HCT116 (cell line): Measurements from ENCODE around the gene ZNF138. TPM values are rescaled to one million over a fixed set of nuclear protein-coding genes. Genes with fewer than 3 reads are reported as not detected.

ENCODE experiments used
- ATAC-seq: fragments of 200-7000 bp; cut with Tn5 transposase; 2 replicates; pipeline ENCODE4 v1.9.1; 2020; ENCODE audit warnings: mild to moderate bottlenecking, moderate library complexity
- BruUV-seq: library from RNA; stranded (reverse); fragments of 400-500 nt; replicated peaks from 2 replicates; lab custom pipeline; 2021; lab: Mats Ljungman, UMichigan
- CTCF ChIA-PET: fragments of 300-600 bp; sonication (Branson Sonifier 250); formaldehyde crosslinking; loops from one replicate; lab custom pipeline; 2021; ENCODE audit warnings: antibody characterized with exemption; lab: Charles Lee
- POLR2A ChIA-PET: fragments of 300-600, 350-600 bp; sonication (Branson Sonifier 250); formaldehyde crosslinking; loops from one replicate; lab custom pipeline; 2021; ENCODE audit warnings: antibody characterized with exemption; lab: Charles Lee
- RAD21 ChIA-PET, 2 experiments: fragments of 300-600 bp; sonication (Branson Sonifier 250); formaldehyde crosslinking; loops; one replicate each; lab custom pipeline; 2023; ENCODE audit warnings: low total read pairs in 2 of 2; ENCODE audit not compliant: uncharacterized antibody in 2 of 2, unreplicated experiment in 2 of 2, low non-redundant PET in 1 of 2; lab: Charles Lee
- DNase-seq: peaks from one replicate; pipeline ENCODE4 v3.0.0-alpha.2; 2010; ENCODE audit warnings: low read depth, low spot score
- H2AFZ ChIP-seq: fragments of 200-600 bp; shearing (Covaris generic), sonication (generic); 2 replicates; pipeline ENCODE4 v1.6.1; 2017; ENCODE audit warnings: low read depth, mixed run types, mixed read lengths, antibody characterized with exemption, low read length; ENCODE audit not compliant: poor library complexity, severe bottlenecking
- H3K27ac ChIP-seq: 2 replicates; pipeline ENCODE4 v1.5.1; 2012; ENCODE audit warnings: low read depth, low read length
- H3K27me3 ChIP-seq: fragments of 200-600 bp; sonication (generic); 2 replicates; pipeline ENCODE4 v1.6.1; 2016; ENCODE audit warnings: mixed run types, low read length, mixed read lengths; ENCODE audit not compliant: insufficient read depth
- H3K36me3 ChIP-seq, 2 experiments: fragments of 200-500 bp in 1 of 2; fragments of 200-600 bp in 1 of 2; sonication (Bioruptor generic) in 1 of 2; sonication (generic) in 1 of 2; 2 replicates each; pipeline versions ENCODE4 v1.5.1 to v1.6.1; 2014 to 2016; ENCODE audit warnings: low read length in 2 of 2, inconsistent platforms in 1 of 2, mixed read lengths in 1 of 2, mixed run types in 1 of 2; ENCODE audit not compliant: insufficient read depth in 2 of 2, control insufficient read depth in 1 of 2
- H3K4me1 ChIP-seq, 2 experiments: fragments of 200-600 bp in 1 of 2; sonication (generic) in 1 of 2; 2 replicates each; pipeline versions ENCODE4 v1.5.1 to v1.6.1; 2012 to 2017; ENCODE audit warnings: low read length in 2 of 2, inconsistent platforms in 1 of 2, mild to moderate bottlenecking in 1 of 2, mixed read lengths in 1 of 2, mixed run types in 1 of 2, moderate library complexity in 1 of 2; ENCODE audit not compliant: insufficient read depth in 2 of 2, control insufficient read depth in 1 of 2
- H3K4me2 ChIP-seq: fragments of 200-600 bp; sonication (generic); 2 replicates; pipeline ENCODE4 v1.6.1; 2017; ENCODE audit warnings: mixed run types, low read length, mixed read lengths
- H3K4me3 ChIP-seq, 2 experiments: fragments of 200-600 bp in 1 of 2; sonication (generic) in 1 of 2; replicated peaks in 1 of 2; 2 replicates each; pipeline ENCODE4 v1.5.1; 2011 to 2016; ENCODE audit warnings: low read length in 2 of 2, control low read depth in 1 of 2, low read depth in 1 of 2, mild to moderate bottlenecking in 1 of 2, mixed read lengths in 1 of 2, mixed run types in 1 of 2
- H3K79me2 ChIP-seq: fragments of 200-600 bp; sonication (generic); 2 replicates; pipeline ENCODE4 v1.6.1; 2017; ENCODE audit warnings: mild to moderate bottlenecking, mixed run types, low read length, moderate library complexity, mixed read lengths; ENCODE audit not compliant: insufficient read depth
- H3K9ac ChIP-seq: fragments of 200-600 bp; sonication (generic); 2 replicates; pipeline ENCODE4 v1.6.1; 2016; ENCODE audit warnings: low read length, mixed read lengths
- H3K9me2 ChIP-seq: fragments of 200-600 bp; sonication (generic), shearing (Covaris generic); 2 replicates; pipeline ENCODE4 v1.6.1; 2017; ENCODE audit warnings: mixed run types, mild to moderate bottlenecking, moderate library complexity; ENCODE audit not compliant: insufficient read depth
- H3K9me3 ChIP-seq, 2 experiments: fragments of 200-500 bp in 1 of 2; fragments of 200-600 bp in 1 of 2; sonication (Bioruptor generic) in 1 of 2; sonication (generic) in 1 of 2; 2 replicates each; pipeline ENCODE4 v1.6.1; 2014 to 2017; ENCODE audit warnings: low read length in 2 of 2, mixed read lengths in 2 of 2, inconsistent platforms in 1 of 2, low read depth in 1 of 2, mild to moderate bottlenecking in 1 of 2, mixed run types in 1 of 2, moderate library complexity in 1 of 2; ENCODE audit not compliant: control insufficient read depth in 1 of 2, insufficient read depth in 1 of 2
- H4K20me1 ChIP-seq: fragments of 200-600 bp; sonication (generic), shearing (Covaris generic); 2 replicates; pipeline ENCODE4 v1.6.1; 2017; ENCODE audit warnings: mixed run types, mild to moderate bottlenecking, moderate library complexity; ENCODE audit not compliant: insufficient read depth
- CBX3 ChIP-seq: IDR thresholded peaks from 2 replicates; pipeline ENCODE4 v1.6.1; 2012; ENCODE audit warnings: low read depth
- CTCF ChIP-seq, 3 experiments: fragments of 200-600 bp in 1 of 3; sonication (generic) in 1 of 3; IDR thresholded peaks in 2 of 3; conservative IDR thresholded peaks in 1 of 3; 2 replicates each; pipeline ENCODE4 v1.5.1; 2012 to 2017; ENCODE audit warnings: low read depth in 2 of 3, low read length in 2 of 3, antibody characterized with exemption in 1 of 3, borderline replicate concordance in 1 of 3, control low read depth in 1 of 3, mild to moderate bottlenecking in 1 of 3, mixed read lengths in 1 of 3, mixed run types in 1 of 3, moderate library complexity in 1 of 3; ENCODE audit not compliant: insufficient read depth in 1 of 3
- EGR1 ChIP-seq: IDR thresholded peaks from 2 replicates; pipeline ENCODE4 v1.6.1; 2012; ENCODE audit warnings: low read depth
- ELF1 ChIP-seq: IDR thresholded peaks from 2 replicates; pipeline ENCODE4 v1.6.1; 2012; ENCODE audit warnings: low read depth, borderline replicate concordance
- EZH2 ChIP-seq: fragments of 200-600 bp; sonication (generic); IDR thresholded peaks from 2 replicates; pipeline ENCODE4 v1.6.1; 2017; ENCODE audit warnings: antibody characterized with exemption, mixed run types
- EZH2phosphoT487 ChIP-seq: fragments of 200-600 bp; IDR thresholded peaks from 2 replicates; pipeline ENCODE4 v1.6.1; 2018; ENCODE audit warnings: antibody characterized with exemption, borderline replicate concordance
- FOSL1 ChIP-seq: IDR thresholded peaks from 2 replicates; pipeline ENCODE4 v1.6.1; 2012; ENCODE audit warnings: low read depth
- JUND ChIP-seq: IDR thresholded peaks from 2 replicates; pipeline ENCODE4 v1.6.1; 2012
- POLR2A ChIP-seq: IDR thresholded peaks from 2 replicates; pipeline ENCODE4 v1.7.0; 2011; ENCODE audit warnings: borderline replicate concordance; ENCODE audit not compliant: insufficient read depth, insufficient read length; ENCODE audit errors: extremely low read depth
- POLR2AphosphoS5 ChIP-seq: IDR thresholded peaks from 2 replicates; pipeline ENCODE4 v1.6.1; 2011; ENCODE audit warnings: mild to moderate bottlenecking, low read depth, low read length, moderate library complexity
- RAD21 ChIP-seq: IDR thresholded peaks from 2 replicates; pipeline ENCODE4 v1.6.1; 2012; ENCODE audit warnings: low read depth, mild to moderate bottlenecking
- REST ChIP-seq: IDR thresholded peaks from 2 replicates; pipeline ENCODE4 v1.6.1; 2012; ENCODE audit warnings: low read depth
- SIN3A ChIP-seq: IDR thresholded peaks from 2 replicates; pipeline ENCODE4 v1.6.1; 2012; ENCODE audit warnings: low read depth
- SP1 ChIP-seq: IDR thresholded peaks from 2 replicates; pipeline ENCODE4 v1.6.1; 2012; ENCODE audit warnings: low read depth
- SRF ChIP-seq: IDR thresholded peaks from 2 replicates; pipeline ENCODE4 v1.6.1; 2012; ENCODE audit warnings: low read depth
- TCF7L2 ChIP-seq: IDR thresholded peaks from 2 replicates; pipeline ENCODE4 v1.7.0; 2011; ENCODE audit warnings: borderline replicate concordance, inconsistent platforms; ENCODE audit not compliant: insufficient read depth, insufficient read length; ENCODE audit errors: extremely low read depth
- ZFX ChIP-seq: fragments of 450-650 bp; IDR thresholded peaks from 2 replicates; pipeline ENCODE4 v1.6.1; 2017
- ZNF274 ChIP-seq: fragments of 200-500 bp; sonication (Bioruptor generic); IDR thresholded peaks from 2 replicates; pipeline ENCODE4 v1.6.1; 2014; ENCODE audit warnings: mild to moderate bottlenecking, low read depth, low read length, inconsistent platforms
- intact Hi-C: fragments of 100-400 bp; cut with micrococcal nuclease; formaldehyde crosslinking; loops from 2 replicates; pipeline ENCODE4 v1.10.0; 2022
- total RNA-seq: library from RNA; stranded (reverse); gene quantifications from one replicate; pipeline ENCODE4 v1.2.1, GENCODE V29; 2021; ENCODE audit not compliant: unreplicated experiment
- TF ChIP-seq, protein P1 (sequence below): IDR thresholded peaks from 2 replicates; pipeline ENCODE4 v1.6.1; 2012
- TF ChIP-seq, protein P2 (sequence below): IDR thresholded peaks from 2 replicates; pipeline ENCODE4 v1.6.1; 2012

ZNF138 gene
- total RNA-seq, 1 experiment from 2014 or later: 10.1 TPM

DNA sequence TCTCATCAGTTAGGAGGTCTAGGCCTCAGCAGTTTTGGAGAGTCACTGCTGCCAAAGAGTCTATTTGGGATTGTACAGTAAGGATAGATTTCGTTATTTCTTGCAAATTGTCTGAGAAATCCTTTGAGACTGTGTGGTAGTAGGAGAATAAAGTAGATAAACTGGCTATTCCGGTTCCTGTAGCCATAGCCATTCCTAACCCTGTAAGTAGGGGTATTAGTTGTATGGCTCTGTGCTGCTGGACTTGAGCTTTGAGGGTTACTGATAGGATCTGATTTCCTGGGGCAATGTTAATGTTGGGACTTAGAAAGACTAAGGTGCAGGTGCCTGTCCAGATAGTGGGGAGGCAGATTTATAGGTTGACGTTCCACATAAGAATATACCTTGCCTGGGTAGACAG is 36.1 kb upstream of the ZNF138 start:
- Histone ChIP-seq H4K20me1 (no peaks in the 10 kb centered on the region), H3K79me2 (no peaks in the 10 kb centered on the region), H3K27ac (no peak overlapping the region), H2AFZ (no peak overlapping the region), H3K4me2 (no peak overlapping the region), H3K9me3 (no peaks in the 10 kb centered on the region), H3K36me3 (no peaks in the 10 kb centered on the region), H3K4me1 (no peaks in the 10 kb centered on the region), H3K27me3 (no peaks in the 10 kb centered on the region), H3K9me2 (no peaks in the 10 kb centered on the region), H3K4me3 (no peak overlapping the region), H3K9ac (no peak overlapping the region)
- BruUV-seq: no TSS peak
- no peak for TF ChIP-seq ZNF274
- TF ChIP-seq SP1: no peak
- no peak for TF ChIP-seq REST
- no peak for TF ChIP-seq POLR2A
- no peak for TF ChIP-seq RAD21
- TF ChIP-seq SIN3A: no peak
- no peak for TF ChIP-seq POLR2AphosphoS5
- TF ChIP-seq, protein P1, sequence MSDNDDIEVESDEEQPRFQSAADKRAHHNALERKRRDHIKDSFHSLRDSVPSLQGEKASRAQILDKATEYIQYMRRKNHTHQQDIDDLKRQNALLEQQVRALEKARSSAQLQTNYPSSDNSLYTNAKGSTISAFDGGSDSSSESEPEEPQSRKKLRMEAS: no peak
- TF ChIP-seq SRF: no peak
- no peak for TF ChIP-seq JUND
- no peak for TF ChIP-seq ZFX
- no peak for TF ChIP-seq FOSL1
- TF ChIP-seq EZH2phosphoT487: no peak
- no peak for TF ChIP-seq CTCF (IDR thresholded peaks at IDR 0.05 in 2 of 3, conservative IDR thresholded peaks at IDR 0.05 in 1 of 3; ENCODE audit: borderline replicate concordance in 1 of 3, insufficient read depth in 1 of 3, low read depth in 2 of 3, low read length in 2 of 3)
- no peak for TF ChIP-seq EGR1
- TF ChIP-seq, protein P2, sequence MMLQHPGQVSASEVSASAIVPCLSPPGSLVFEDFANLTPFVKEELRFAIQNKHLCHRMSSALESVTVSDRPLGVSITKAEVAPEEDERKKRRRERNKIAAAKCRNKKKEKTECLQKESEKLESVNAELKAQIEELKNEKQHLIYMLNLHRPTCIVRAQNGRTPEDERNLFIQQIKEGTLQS: no peak
- no peak for TF ChIP-seq ELF1
- no peak for TF ChIP-seq EZH2
- no peak for TF ChIP-seq TCF7L2
- TF ChIP-seq CBX3: no peak
- DNase-seq (no peak), ATAC-seq (no peak)
- RAD21 ChIA-PET: no interaction called here
- intact Hi-C loops: no loop called here
- CTCF ChIA-PET: no interaction called here
- POLR2A ChIA-PET: interaction anchor here (0.6 kb wide), 1 partner anchor 177 kb away, joined by 3 read pairs; no protein-coding TSS in a partner anchor
